Chondrocyte (in vitro differentiated cells): Measurements from ENCODE around the gene DNAJC4. TPM values are rescaled to one million over a fixed set of nuclear protein-coding genes. Genes with fewer than 3 reads are reported as not detected.

ENCODE experiments used
- DNase-seq: peaks from one replicate; pipeline ENCODE4 v3.0.0; 2021; ENCODE audit warnings: mixed read lengths, low spot score
- H3K27ac Mint-ChIP-seq: one replicate; pipeline ENCODE4 v1.8.0; 2021; ENCODE audit warnings: mild to moderate bottlenecking, moderate library complexity, mixed read lengths; ENCODE audit not compliant: unreplicated experiment
- H3K27me3 Mint-ChIP-seq: 2 replicates; pipeline ENCODE4 v1.8.0; 2021; ENCODE audit warnings: low read depth, mixed read lengths
- H3K36me3 Mint-ChIP-seq: 2 replicates; pipeline ENCODE4 v1.8.0; 2021; ENCODE audit warnings: low read depth, mixed read lengths
- H3K4me1 Mint-ChIP-seq: 2 replicates; pipeline ENCODE4 v1.8.0; 2021; ENCODE audit warnings: low read depth, mild to moderate bottlenecking, mixed read lengths
- H3K4me3 Mint-ChIP-seq: one replicate; pipeline ENCODE4 v1.8.0; 2021; ENCODE audit warnings: mild to moderate bottlenecking, moderate library complexity, mixed read lengths; ENCODE audit not compliant: unreplicated experiment
- H3K9me3 Mint-ChIP-seq: 2 replicates; pipeline ENCODE4 v1.8.0; 2021; ENCODE audit warnings: low read depth, mixed read lengths
- CTCF ChIP-seq: fragments of 200-600 bp; sonication (generic); IDR thresholded peaks from 2 replicates; pipeline ENCODE4 v1.5.0; 2021; ENCODE audit warnings: antibody characterized with exemption, mild to moderate bottlenecking, moderate library complexity
- total RNA-seq: library from RNA; stranded (reverse); gene quantifications from 3 replicates; pipeline ENCODE4 v1.2.1, GENCODE V29; 2021

DNAJC4 gene
- total RNA-seq, 1 donor from 2014 or later, result 31.6 TPM

GRCh38 chr11:64225608-64226506 is 4.5 kb upstream of the DNAJC4 start, which contains the start of the genes NUDT22 and TRPT1:
TSS of gene NUDT22 (plus strand) at chr11:64226274. CDS start at chr11:64226653, 379 bp downstream.
TSS of gene TRPT1 (minus strand) at chr11:64226186. CDS start at chr11:64225860, 326 bp downstream.
- peak within 1 kb of the TSS; percentile 87 for H3K27ac Mint-ChIP-seq
- TF ChIP-seq CTCF, result peak; percentile 64
- H3K36me3 Mint-ChIP-seq, result no peaks in the 10 kb centered on the region
- peak within 1 kb of the TSS; percentile 81 for H3K4me3 Mint-ChIP-seq
- H3K4me1 Mint-ChIP-seq, result peaks cover 40% of the 10 kb centered on the region
- peak; percentile 95 for DNase-seq
- no peaks in the 10 kb centered on the region for H3K9me3 Mint-ChIP-seq
- no peaks in the 10 kb centered on the region for H3K27me3 Mint-ChIP-seq

GRCh38 chr11:64226507-64227051 is 3.8 kb upstream of the DNAJC4 start:
- DNase-seq, result peak; percentile 85
- Mint-ChIP-seq H3K4me1 (peaks cover 47% of the 10 kb centered on the region), H3K4me3 (peak overlapping the region; percentile 81), H3K9me3 (no peaks in the 10 kb centered on the region), H3K36me3 (no peaks in the 10 kb centered on the region), H3K27ac (peak overlapping the region; percentile 87), H3K27me3 (no peaks in the 10 kb centered on the region)
- no peak for TF ChIP-seq CTCF

- Mint-ChIP-seq H3K4me3 (peak overlapping the region; percentile 81), H3K9me3 (no peaks in the 10 kb centered on the region), H3K4me1 (peaks cover 56% of the 10 kb centered on the region), H3K36me3 (no peaks in the 10 kb centered on the region), H3K27me3 (no peaks in the 10 kb centered on the region), H3K27ac (peak overlapping the region; percentile 87)
- no peak for DNase-seq
- TF ChIP-seq CTCF, result no peak
Observed at GRCh38 chr11:64227405-64227956, 2.9 kb upstream of the DNAJC4 start.

GRCh38 chr11:64229090-64229743 is 1.1 kb upstream of the DNAJC4 start:
- Mint-ChIP-seq H3K36me3 (no peaks in the 10 kb centered on the region), H3K4me3 (peak overlapping the region; percentile 75), H3K27ac (peak overlapping the region; percentile 77), H3K4me1 (peaks cover 64% of the 10 kb centered on the region), H3K27me3 (no peaks in the 10 kb centered on the region), H3K9me3 (no peaks in the 10 kb centered on the region)
- no peak for DNase-seq
- TF ChIP-seq CTCF, result no peak

GRCh38 chr11:64229744-64230170 is 591 bp upstream of the DNAJC4 start:
- Mint-ChIP-seq H3K4me3 (peak overlapping the region; percentile 75), H3K9me3 (no peaks in the 10 kb centered on the region), H3K27ac (peak overlapping the region; percentile 77), H3K4me1 (peaks cover 62% of the 10 kb centered on the region), H3K36me3 (no peaks in the 10 kb centered on the region), H3K27me3 (no peaks in the 10 kb centered on the region)
- TF ChIP-seq CTCF, result no peak
- no peak for DNase-seq
